Effector CD4-positive, alpha-beta T cell (primary cell): ENCODE data around the gene PCDH9.
"Not testable (repeated sequence)": the region's sequence is repeated elsewhere in the genome, so short reads cannot be mapped to it uniquely, and the experiment has no call there.

Source experiments
- DNase-seq: peaks from one replicate; pipeline ENCODE4 v3.0.0-alpha.2; 2020

The PCDH9 gene

DNA sequence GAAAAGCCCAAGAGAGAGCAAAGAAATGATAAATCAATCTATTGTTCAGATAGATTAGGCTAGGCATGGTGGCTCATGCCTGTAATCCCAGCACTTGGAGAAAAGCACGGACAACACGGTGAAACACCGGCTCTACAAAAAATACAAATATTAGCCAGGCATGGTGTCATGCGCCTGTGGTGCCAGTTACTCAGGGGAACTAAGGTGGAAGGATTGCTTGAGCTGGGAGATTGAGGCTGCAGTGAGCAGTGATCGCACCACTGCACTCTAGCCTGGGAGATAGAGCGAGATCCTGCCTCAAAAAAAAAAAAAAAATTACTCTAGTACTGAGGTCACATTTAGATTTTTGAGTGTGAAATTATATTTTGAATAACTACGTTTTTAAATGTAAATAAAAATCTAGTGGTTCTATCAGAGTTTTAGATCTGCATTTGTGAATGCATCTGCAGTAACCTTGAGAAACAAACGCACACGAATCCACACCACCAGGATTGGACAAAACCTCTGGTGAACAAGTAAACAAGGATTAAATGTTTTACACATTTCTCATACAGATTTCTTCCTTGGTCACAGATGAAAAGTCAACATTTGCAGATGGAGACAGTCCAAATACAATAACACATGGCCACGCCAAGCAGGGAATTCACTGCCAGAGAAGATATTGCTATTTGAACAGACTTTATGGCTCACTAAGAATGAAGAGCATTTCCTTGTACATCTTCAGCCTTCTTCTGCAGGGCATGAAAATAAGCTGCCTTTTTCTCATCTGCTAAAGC, 917.6 kb downstream of the PCDH9 start:
- no peak for DNase-seq

DNA sequence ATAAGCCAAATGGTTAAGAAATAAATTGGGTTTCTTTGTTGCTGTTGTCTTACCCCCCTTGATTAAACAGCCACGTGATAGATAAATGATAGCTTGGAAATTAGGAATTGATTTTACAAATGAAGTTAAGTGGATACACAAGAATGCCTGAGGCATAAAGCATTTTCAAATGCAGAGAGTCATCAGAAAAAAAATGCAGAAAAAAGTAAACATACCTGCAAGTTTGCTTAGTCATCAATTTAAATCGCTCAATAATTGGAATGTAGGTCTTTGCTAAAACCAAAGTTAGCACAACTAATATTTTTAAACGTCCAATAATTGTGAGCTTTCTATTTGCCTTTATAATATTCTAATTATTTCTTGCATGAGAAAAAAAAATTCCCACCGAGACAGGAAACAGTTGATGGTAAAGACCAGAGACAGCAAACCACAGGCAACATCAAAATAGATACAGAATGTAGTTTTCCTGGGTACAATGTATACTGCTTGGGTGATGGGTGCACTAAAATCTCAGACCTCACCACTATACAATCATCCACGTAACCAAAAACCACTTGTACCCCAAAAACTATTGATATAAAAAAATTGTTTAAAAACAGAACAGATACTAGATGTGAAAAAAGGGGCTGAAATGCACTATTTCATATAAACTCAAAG, 924.0 kb downstream of the PCDH9 start:
- DNase-seq = no peak

DNA sequence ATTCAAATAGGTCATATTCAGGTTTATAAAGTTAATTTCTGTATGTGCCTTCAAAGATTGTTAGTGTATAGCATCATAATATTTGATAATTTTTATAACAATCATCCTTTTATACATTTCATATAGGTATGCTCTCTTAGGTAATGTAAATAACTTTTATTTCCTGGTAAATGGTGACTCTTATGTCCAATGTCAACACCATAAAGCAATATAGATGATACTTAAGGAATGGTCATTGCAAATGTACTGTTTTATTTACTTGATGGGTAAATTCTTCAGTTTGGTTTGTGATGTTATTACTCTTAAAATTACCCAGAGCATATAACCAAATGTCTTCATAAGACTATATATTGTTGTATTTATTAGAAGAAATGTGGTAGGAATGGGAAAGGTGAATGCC, 928.7 kb downstream of the PCDH9 start:
- DNase-seq = no peak

DNA sequence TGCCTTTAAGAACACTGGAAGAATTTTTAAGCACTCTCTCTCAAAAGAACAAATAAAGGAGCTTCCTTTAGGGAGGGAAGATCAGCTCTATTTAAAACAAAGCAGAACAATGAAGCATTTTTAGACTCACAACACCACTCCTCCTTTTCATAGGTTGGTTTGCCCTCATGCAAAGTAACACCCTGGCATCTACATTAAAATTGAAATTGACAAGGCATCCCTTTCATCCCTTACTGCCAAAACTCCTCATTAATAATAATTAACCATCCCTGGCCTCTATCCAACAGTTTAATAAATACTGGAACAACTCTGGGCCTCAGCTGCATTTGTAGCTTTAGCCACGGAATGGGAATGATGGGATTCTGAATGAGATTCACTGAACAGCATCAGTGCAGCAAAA, 929.1 kb downstream of the PCDH9 start:
- no peak for DNase-seq

DNA sequence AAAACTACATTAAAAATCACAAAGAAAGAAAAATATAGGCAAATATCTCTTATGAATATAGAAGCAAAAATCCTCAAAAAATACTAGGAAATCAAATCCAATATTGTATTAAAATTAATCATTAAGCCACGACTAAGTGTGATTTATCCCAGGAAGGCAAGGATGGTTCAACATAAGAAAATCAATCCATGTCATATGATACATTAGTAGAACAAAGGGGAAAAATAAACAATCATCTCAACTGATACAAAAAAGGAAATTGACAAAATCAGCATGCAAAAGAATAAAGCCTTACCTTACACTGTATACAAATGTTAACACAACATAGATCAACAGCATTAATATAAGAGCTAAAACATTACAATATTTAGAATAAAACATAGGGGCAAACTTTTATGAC, 933.3 kb downstream of the PCDH9 start:
- no peak for DNase-seq

DNA sequence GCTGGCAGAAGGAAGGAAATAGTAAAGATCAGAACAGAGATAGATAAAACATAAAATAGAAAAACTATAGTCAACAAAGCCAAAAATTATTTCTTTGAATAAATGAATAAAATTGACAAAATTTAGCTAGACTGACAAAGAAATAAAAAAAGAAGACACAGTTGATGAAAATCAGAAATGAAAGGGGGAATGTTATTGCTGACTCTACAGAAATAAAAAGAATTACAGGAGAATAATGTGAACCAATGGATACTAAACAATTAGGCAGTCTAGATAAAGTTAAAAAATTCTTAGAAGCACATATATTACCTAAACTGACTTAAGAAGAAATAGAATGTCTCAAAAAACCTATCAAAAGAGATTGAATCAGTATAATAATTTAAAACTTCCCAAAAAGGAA, 933.8 kb downstream of the PCDH9 start:
- no peak for DNase-seq

DNA sequence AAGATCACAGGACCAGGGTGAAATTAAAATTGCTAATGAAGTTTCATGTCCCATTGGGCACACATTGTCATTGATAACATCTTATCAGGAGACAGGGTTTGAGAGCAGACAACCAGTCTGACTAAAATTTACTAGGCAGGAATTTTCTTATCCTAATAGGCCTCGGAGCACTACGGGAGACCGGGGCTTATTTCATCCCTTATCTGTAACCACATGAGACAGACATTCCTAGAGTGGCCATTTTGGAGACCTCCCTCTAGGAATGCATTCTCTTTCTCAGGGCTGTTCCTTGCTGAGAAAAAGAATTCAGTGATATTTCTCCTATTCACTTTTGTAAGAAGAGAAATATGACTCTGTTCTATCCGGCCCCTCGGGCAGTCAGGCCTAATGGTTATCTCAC, 943.3 kb downstream of the PCDH9 start:
- not testable (repeated sequence) for DNase-seq

DNA sequence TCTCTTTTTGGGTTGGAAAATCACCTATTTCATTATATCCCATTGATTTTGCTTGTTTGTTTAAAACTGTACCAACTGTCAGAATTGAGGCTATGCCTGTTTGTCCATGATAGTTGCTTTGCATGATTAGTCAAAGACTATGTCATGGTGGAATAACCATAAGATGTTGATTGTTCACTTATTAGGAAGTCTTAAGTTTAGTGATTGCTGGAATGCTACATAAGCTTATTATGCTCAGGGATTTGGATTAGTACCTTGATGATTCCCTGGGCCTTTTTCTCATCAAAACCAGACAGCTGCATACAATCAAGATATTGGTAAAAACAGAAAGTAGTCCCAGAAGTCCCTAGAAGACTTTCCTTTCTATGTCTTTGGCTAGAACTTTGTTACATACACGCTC, 954.7 kb downstream of the PCDH9 start:
- DNase-seq = no peak

DNA sequence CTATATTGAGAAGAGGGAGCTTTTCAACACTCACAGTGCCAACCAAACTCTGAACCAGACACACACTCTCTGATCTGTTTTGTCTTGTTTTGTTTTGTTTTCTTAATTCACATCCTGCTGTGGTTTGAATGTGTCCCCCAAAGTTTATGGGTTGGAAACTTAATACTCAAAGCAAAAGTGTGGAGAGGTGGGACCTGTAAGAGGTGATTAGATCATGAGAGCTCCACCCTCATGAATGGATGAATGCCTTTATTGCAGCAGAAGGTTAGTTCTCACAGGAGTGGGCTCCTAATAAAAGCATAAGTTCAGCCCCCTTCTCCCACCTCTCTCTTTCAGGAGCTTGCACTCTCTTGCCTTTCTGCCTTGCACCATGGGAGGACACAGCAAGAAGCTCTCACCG, 957.1 kb downstream of the PCDH9 start:
- no peak for DNase-seq

DNA sequence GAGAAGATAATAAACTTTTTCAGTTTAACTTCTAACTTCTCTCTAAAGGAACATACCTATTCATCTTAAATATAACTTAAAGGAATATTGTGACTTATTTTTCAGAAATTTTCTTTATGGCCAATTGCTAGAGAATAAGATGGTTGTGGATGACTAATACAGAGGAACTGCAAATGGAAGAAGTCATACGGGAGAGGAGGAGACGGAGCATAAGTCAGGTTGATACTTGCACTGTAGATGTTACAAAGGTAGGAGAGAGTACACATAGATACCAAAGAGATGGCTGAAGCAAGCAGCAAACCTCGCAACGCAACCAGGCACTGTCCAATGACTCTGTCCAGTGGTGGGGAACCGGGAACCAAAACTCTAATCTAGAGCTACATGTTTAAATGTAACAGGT, 963.4 kb downstream of the PCDH9 start:
- no peak for DNase-seq

DNA sequence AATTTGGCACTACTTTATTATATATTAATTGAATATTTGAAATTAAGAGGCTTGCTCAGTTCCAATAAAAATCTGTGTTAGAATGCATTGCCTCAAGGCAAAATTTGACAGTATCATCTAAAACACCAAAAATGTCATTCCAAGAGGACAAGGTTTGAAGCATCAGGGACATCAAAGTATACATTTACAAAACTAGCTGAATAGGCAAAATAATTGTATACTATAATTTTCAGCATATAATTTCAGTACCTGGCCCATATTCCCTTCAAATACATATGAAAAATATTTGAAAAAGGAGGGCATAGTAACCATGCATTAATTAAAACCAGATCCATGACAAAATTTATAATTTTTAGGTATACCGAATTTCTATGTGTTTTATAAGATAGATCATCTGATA, 963.8 kb downstream of the PCDH9 start:
- no peak for DNase-seq

DNA sequence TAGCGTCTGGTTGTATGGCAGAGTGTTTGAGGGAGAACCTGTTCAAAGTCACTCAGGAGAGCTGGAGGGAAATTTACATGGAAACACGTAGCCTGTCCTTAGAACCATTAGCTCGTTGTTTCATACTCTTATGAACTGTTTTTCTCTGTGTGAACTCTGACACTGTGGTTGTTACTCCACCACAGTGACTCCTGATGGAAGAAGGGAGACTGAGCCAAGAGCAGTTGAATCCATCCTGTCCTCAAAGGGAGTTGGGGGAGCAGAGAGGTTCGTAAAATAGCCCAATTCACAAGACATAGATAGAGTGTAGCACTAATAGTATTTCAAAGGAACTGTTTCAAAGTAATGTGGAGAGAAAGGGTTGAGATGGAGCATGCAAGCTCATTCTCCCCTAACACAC, 964.8 kb downstream of the PCDH9 start:
- DNase-seq = no peak

DNA sequence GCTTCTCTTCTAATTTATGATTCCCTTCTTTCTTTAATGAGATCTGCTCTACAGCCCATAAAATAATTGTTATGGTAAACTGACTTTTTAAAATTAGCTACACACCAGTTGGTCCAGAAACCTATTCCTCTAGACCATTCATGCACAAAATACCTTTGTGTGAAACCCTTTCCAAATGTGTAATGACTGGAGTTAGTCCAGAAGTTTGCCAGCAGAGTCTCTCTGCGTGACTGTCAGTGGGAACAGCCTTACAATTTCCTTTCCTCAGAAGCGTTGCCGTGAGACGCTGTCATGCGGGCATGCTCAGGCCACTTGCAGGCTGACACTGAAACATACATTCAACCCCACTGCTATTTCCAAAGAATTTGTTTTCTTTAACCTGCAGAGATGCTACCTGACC, 965.2 kb downstream of the PCDH9 start:
- DNase-seq = no peak

DNA sequence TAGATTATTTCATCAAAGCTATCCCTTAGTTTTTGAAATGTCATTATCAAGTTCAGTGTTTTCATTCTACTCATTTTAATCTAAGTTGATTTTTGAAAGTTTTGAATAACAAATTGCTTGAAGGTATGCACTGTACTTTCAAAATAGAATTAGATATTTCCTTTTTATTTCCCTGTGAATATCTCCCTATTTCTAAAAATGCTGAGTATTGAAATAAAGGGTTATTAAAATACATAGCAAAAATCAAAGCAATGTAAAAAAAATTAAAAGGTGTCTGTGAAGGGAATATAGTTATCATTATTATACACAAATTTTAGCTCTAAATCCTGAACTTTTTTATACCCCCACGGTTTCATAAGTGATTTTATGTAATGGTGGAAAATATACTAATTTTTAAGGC, 967.8 kb downstream of the PCDH9 start:
- no peak for DNase-seq

DNA sequence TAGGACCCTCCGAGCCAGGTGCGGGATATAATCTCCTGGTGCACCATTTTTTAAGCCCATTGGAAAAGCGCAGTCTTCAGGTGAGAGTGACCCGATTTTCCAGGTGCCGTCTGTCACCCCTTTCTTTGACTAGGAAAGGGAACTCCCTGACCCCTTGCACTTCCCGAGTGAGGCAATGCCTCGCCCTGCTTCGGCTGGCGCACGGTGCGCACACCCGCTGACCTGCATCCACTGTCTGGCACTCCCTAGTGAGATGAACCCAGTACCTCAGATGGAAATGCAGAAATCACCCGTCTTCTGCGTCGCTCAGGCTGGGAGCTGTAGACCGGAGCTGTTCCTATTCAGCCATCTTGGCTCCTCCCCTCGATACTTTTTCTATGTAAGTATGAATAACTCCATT, 970.7 kb downstream of the PCDH9 start:
- not testable (repeated sequence) for DNase-seq
